ENCODE data around the gene ZNF521. TPM values are rescaled to one million over a fixed set of nuclear protein-coding genes. Genes with fewer than 3 reads are reported as not detected.

ZNF521 gene
- total and polyA plus RNA-seq, 2 experiments from 2014 or later, result 3.1 to 9.2 TPM

GRCh38 chr18:25348386-25349130 is 3.4 kb downstream of the ZNF521 start (continued):
- TF ChIP-seq ZNF462 (CRISPR knock-in tag; IDR thresholded peaks at IDR 0.05) (no peak), NANOG (IDR thresholded peaks at IDR 0.05; ENCODE audit: borderline replicate concordance) (no peak), ETS1 (IDR thresholded peaks at IDR 0.05) (no peak), JUNB (IDR thresholded peaks at IDR 0.05; ENCODE audit: unreplicated experiment) (no peak), REST (IDR thresholded peaks at IDR 0.05; ENCODE audit: unreplicated experiment) (no peak), EZH2phosphoT487 (IDR thresholded peaks at IDR 0.05; ENCODE audit: unreplicated experiment) (no peak), STAT1 (IDR thresholded peaks at IDR 0.05; ENCODE audit: unreplicated experiment) (no peak), EZH2 (IDR thresholded peaks at IDR 0.05; ENCODE audit: low read depth, unreplicated experiment) (no peak), CREB1 (CRISPR knock-in tag; IDR thresholded peaks at IDR 0.05; ENCODE audit: low read depth) (no peak), ZNF331 (CRISPR knock-in tag; IDR thresholded peaks at IDR 0.05; ENCODE audit: low read depth) (no peak), POLR2AphosphoS5 (IDR thresholded peaks at IDR 0.05; ENCODE audit: low read depth) (no peak)

Data from GM23338 (cell line).